NCI-H2227 (cell line): ENCODE measurements around the gene RFPL2.

Source experiments
- DNase-seq: peaks from one replicate; lab custom pipeline; 2025; ENCODE audit not compliant: unreplicated experiment; lab: John Stamatoyannopoulos, UW

Gene RFPL2

GRCh38 chr22:32204856-32205722 lies at the start of gene RFPL2:
TSS of gene RFPL2 (minus strand) at chr22:32205073. CDS start at chr22:32202451, 2,622 bp downstream.
- peak; percentile 88 for DNase-seq

- no peak for DNase-seq
Observed at GRCh38 chr22:32249231-32249630, 44.4 kb upstream of the RFPL2 start.

- DNase-seq = no peak
Observed at GRCh38 chr22:32248276-32248675, 43.4 kb upstream of the RFPL2 start.

GRCh38 chr22:32246166-32246565 lies 41.3 kb upstream of the RFPL2 start:
- DNase-seq = no peak

GRCh38 chr22:32245042-32245441 lies 40.2 kb upstream of the RFPL2 start:
- DNase-seq = no peak

GRCh38 chr22:32244547-32244946 lies 39.7 kb upstream of the RFPL2 start:
- DNase-seq = no peak

- DNase-seq = no peak
Observed at GRCh38 chr22:32240461-32240860, 35.6 kb upstream of the RFPL2 start.

- DNase-seq = no peak
Observed at GRCh38 chr22:32237906-32238305, 33.0 kb upstream of the RFPL2 start.

- DNase-seq = no peak
Observed at GRCh38 chr22:32236970-32237369, 32.1 kb upstream of the RFPL2 start.

GRCh38 chr22:32233091-32233490 lies 28.2 kb upstream of the RFPL2 start:
- no peak for DNase-seq

- no peak for DNase-seq
Observed at GRCh38 chr22:32232191-32232830, 27.4 kb upstream of the RFPL2 start.

- DNase-seq = no peak
Observed at GRCh38 chr22:32226326-32227104, 21.6 kb upstream of the RFPL2 start.

- no peak for DNase-seq
Observed at GRCh38 chr22:32222991-32223390, 18.1 kb upstream of the RFPL2 start.

GRCh38 chr22:32219026-32219425 lies 14.2 kb upstream of the RFPL2 start:
- DNase-seq = no peak

GRCh38 chr22:32218470-32218869 lies 13.6 kb upstream of the RFPL2 start:
- DNase-seq = no peak

- DNase-seq = no peak
Observed at GRCh38 chr22:32217465-32217864, 12.6 kb upstream of the RFPL2 start.

GRCh38 chr22:32216911-32217310 lies 12.0 kb upstream of the RFPL2 start:
- no peak for DNase-seq

- DNase-seq = no peak
Observed at GRCh38 chr22:32211011-32211410, 6.1 kb upstream of the RFPL2 start.

GRCh38 chr22:32208681-32209080 lies 3.8 kb upstream of the RFPL2 start:
- DNase-seq = no peak

- no peak for DNase-seq
Observed at GRCh38 chr22:32207971-32208480, 3.2 kb upstream of the RFPL2 start.
